ENCODE data around the gene GUCY1A1. TPM values are rescaled to one million over a fixed set of nuclear protein-coding genes. Genes with fewer than 3 reads are reported as not detected.

GUCY1A1 gene, protein sequence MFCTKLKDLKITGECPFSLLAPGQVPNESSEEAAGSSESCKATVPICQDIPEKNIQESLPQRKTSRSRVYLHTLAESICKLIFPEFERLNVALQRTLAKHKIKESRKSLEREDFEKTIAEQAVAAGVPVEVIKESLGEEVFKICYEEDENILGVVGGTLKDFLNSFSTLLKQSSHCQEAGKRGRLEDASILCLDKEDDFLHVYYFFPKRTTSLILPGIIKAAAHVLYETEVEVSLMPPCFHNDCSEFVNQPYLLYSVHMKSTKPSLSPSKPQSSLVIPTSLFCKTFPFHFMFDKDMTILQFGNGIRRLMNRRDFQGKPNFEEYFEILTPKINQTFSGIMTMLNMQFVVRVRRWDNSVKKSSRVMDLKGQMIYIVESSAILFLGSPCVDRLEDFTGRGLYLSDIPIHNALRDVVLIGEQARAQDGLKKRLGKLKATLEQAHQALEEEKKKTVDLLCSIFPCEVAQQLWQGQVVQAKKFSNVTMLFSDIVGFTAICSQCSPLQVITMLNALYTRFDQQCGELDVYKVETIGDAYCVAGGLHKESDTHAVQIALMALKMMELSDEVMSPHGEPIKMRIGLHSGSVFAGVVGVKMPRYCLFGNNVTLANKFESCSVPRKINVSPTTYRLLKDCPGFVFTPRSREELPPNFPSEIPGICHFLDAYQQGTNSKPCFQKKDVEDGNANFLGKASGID
- total RNA-seq (2022; extraction: Qiagen RNA extraction), result not detected in 5 replicates

DNA sequence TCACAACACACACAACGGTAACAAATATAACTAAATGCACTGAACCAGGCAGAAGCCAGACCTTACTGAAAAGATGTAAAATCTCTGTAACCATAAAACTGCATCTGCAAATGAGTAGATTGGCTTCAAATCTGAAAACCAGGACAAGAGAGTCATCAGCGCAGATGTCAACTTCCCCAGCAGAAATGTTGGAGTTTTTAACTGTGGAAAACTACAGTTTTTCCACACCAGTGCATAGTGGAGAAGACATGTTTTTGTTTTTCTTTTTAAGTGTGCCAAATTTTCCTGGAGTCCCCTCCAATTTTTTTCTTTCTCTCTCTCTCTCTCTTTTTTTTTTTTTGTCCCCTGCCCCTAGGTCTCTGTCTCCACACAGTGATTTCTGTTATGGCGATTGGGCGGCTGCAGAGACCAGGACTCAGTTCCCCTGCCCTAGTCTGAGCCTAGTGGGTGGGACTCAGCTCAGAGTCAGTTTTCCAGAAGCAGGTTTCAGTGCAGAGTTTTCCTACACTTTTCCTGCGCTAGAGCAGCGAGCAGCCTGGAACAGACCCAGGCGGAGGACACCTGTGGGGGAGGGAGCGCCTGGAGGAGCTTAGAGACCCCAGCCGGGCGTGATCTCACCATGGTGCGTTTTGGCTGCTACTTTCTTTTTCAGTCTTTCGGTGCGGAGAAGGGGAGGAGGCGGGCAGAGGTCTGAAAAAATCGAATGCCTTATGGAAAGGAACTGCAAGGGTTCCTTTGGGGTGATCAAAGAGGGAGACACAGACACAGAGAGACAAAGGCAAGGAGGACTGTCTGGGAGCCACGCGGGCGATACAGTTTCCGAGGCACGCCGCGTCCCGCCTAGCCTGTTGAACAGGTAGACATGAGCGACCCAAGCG lies at the start of gene GUCY1A1:
TSS of gene GUCY1A1 (plus strand) at position 505 of the 878 bp plus-strand sequence. CDS start 30,020 bp downstream, outside the sequence.

DNA sequence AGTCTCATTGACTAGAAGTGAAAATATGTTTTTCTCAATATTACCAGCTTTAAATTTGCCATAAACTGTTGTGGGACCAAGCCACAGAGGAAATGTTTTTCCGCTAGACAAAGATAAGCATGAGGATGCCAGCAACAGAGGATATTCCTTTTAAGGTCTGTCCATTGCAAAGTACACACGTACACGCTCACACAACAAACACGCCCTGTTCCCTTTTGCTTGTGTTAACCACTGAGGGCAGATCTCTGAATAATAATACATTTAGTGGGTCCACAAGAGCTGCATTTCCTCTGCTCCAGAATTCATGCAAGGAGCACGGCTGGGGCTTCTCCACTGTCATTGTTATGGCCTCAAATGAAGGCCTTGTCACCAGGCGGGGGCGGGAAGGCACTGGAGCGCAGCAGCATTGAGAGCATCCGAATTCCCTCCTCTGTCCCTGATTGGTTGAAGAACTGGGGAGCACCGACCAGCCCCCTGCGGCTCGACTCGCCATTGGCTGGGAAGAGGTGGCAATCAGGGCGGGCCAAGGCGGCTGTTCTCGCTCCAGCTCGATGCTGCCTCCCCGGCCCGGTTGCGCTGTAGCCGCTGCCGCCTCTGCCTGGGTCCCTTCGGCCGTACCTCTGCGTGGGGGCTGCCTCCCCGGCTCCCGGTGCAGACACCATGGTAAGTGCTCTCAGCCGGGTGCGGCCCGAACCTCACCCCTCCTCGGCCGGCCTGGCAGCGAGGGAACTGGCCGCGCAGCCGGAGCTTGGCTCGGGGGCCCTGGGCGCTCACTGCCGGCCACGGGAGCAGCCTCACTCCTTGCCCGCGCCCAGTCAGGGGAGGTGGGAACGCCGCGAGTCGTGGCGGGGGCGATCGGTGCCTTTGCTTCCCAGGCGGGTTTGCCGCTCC lies 92.1 kb downstream of the GUCY1A1 start, which contains the start of gene GUCY1B1:
TSS of gene GUCY1B1 (plus strand) at position 541 of the 891 bp plus-strand sequence. CDS start at position 661, 120 bp downstream.

Other genes starting within 250 kb of the GUCY1A1 start
- gene GUCY1B1, start 92.2 kb downstream of the GUCY1A1 start, total RNA-seq (2022; extraction: Qiagen RNA extraction), result 0.18 to 0.31 TPM (median 0.23 TPM) in 5 replicates
- gene ASIC5, start 199.4 kb downstream of the GUCY1A1 start, total RNA-seq (2022; extraction: Qiagen RNA extraction), result not detected in 5 replicates
- 0.46 to 1.2 TPM (median 0.64 TPM) in 5 replicates for gene TDO2, start 236.8 kb downstream of the GUCY1A1 start, total RNA-seq (2022; extraction: Qiagen RNA extraction)

All from A549 treated with dexamethasone at 1 μM for 4 hours (cell line).